Fibroblast of lung (primary cell): ENCODE results near the gene ABCB9.

Experiments
- CTCF ChIP-seq, 2 donors: IDR thresholded peaks in 1 of 2; conservative IDR thresholded peaks in 1 of 2; 1 replicate in 1 of 2; 2 replicates in 1 of 2; pipeline ENCODE4 v1.5.1; 2011 to 2012; ENCODE audit warnings: low read length in 2 of 2, control low read depth in 1 of 2, inconsistent platforms in 1 of 2, low read depth in 1 of 2, mild to moderate bottlenecking in 1 of 2
- EZH2 ChIP-seq: IDR thresholded peaks from 2 replicates; pipeline ENCODE4 v1.5.1; 2012; ENCODE audit warnings: low read length, control low read depth, mild to moderate bottlenecking; ENCODE audit errors: missing control alignments

GRCh38 chr12:122934722-122935121 is 31.5 kb downstream of the ABCB9 start:
- TF ChIP-seq CTCF (conservative IDR thresholded peaks at IDR 0.05 in 1 of 2, IDR thresholded peaks at IDR 0.05 in 1 of 2; ENCODE audit: low read depth in 1 of 2, low read length in 2 of 2): no peak
- no peak for TF ChIP-seq EZH2
